Left cardiac atrium (tissue), 4 donors: ENCODE data around the gene STAT2. TPM values are rescaled to one million over a fixed set of nuclear protein-coding genes. Genes with fewer than 3 reads are reported as not detected.
A peak's percentile ranks its signal among the peaks of the same experiment; 100 is the strongest.

Experiments
- ATAC-seq, 2 donors: fragments of 200-7000 bp; cut with Tn5 transposase; one replicate each; pipeline ENCODE4 v1.9.1; 2020; ENCODE audit warnings: mild to moderate bottlenecking in 2 of 2, moderate library complexity in 2 of 2
- DNase-seq: peaks from one replicate; pipeline ENCODE4 v3.0.0-alpha.2; 2020
- intact Hi-C, 2 donors: fragments of 100-400 bp; cut with DNase I; formaldehyde crosslinking; loops; one replicate each; pipeline versions ENCODE4 v1.14.1 to v1.15.1; 2022 to 2023
- total RNA-seq, 2 donors: library from RNA; stranded (reverse); fragmentation: NEBNext Ultra II Directional; extraction: Animal tissue kit (Norgen Biotek cat#: 25700); gene quantifications; one replicate each; pipeline ENCODE4 v1.2.1, GENCODE V29; 2021
- donor health status: DM: no; HTN: yes; CAD: no.
- donor health status: DM: no; HTN: yes; CAD: no; lungs with severe emphysema.
- donor health status: DM: yes; HTN: yes; CAD: no.
- donor health status: Dilated cardiomyopathy.

The STAT2 gene
- total RNA-seq, 2 donors from 2014 or later: 52.2 to 68.1 TPM

DNA sequence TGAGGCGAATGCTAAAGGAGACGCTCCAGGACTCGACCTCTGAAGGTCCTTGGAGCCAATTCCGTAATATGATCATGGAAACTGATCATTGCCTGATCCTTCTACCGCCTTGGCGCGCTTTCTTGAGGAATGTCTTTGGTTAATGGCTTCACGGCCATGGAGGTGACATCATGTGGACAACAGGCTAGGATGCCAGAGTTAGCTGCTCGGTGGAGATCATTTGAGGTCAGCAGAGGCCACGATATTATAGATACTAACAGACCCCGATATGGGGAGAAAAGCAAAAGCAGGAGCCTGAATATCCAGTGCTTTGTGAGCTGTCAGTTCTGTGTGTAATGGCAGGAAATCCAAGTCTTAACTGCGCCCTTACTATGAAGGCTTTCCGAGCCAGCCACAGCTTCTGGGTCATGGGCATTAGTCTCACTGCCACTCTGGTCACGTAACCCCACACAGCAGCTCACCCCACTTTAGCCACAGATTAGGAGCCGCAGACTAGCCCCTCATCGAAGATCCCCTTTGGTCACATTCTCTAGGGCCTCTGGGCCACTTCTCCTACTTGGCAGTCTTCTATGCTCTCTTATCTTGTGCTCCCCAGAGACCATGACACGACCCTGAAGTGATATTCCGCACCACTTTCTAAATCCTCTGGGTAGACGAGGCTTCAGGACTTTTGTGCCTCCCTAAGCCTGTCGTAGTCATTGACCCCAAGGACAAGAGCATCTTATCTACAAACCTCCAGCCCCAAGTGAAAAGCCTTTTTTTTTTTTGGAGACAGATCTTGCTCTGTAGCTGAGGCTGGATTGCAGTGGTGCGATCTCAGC lies 59.1 kb downstream of the STAT2 start:
- intact Hi-C loops: no loop called here
- ATAC-seq (peak; percentile 9 to 13), DNase-seq (peak; percentile 27)

DNA sequence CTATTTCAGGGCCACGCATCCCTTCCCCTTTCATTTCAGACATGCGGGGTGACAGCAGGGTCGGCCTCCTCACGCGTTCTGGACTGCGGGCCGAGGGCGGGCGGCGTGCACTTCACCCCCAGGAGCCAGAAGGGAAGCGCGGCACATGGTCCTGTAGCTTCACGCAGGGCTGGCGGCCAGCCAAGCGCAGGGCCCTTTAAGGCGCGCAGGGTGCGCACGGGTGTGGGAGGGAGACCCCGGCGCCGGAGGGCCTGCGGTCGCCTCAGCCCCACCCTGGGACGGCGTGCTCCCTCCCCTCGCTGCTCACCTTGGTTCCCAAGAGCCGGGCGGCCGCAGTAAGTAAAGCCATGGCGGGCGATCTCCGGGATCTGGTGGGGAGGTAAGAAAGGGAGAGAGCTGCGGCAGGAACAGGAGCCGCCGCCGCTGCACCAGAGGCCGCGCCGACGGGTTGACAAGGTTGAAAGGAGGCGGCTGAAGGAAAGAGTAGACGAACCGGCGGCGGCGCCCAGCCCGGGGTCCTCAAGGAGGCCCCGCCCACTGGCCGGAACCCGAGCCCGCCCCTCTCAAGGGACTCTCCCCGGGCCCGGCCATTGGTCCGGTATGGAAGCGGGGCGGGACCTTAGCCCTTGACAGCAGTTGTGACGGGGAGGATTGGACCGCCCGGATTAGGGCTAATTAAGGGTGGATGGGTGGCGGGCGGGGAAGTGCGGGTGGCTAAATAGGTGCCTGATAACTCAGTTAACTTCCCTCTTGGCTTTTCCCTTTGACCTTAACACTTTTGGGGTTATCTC lies 59.9 kb downstream of the STAT2 start, which contains the start of gene CS:
TSS of gene CS (minus strand) at position 478 of the 791 bp plus-strand sequence. CDS start at position 349, 129 bp downstream.
- intact Hi-C loops: no loop called here
- ATAC-seq: peak; percentile 97 to 99
- peak; percentile 99 for DNase-seq

DNA sequence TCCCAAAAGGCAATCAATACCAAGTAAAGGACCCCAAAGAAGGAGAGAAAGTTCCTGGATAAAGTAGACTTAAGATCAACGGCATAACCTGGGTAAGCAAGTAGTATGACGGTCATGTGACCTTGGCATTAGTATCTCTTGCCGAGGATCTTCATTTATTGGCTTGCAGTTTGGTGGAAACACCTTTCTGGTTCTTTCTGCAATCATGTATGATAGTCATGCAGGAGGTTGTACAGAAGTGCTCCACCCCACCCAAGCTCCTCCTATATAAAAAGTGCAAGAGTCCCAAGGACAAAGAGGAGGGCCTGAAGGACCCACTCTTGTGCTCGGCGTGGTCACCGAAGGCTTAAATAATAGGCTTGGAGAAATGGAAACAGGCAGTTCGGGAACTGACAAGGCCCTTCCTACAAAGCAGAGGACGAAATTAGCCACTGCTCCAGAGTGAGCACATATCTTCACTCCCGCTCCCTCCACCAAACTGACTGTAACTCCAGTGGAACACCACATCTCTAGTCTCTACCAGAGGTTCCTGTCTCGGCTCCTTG lies 60.5 kb downstream of the STAT2 start:
- DNase-seq (no peak), ATAC-seq (peak; percentile 3 to 13)
- intact Hi-C loops: no loop called here

DNA sequence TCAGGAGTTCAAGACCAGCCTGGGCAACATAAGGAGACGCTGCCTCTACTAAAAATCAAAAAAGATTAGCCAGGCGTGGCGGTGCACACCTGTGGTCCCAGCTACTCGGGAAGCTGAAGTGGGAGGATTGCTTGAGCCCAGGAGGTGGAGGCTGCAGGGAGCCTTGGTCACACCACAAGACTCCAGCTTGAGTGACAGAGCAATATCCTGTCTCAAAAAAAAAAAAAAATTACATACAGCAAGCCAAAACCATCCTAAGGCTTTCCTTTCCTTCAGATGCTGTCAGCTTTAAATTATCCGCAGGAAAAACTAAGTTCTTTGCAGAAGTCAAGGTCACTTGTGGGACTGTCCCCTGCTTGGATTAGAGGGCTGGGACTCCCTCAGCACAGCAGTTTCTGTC lies 61.1 kb downstream of the STAT2 start:
- ATAC-seq (no peak), DNase-seq (no peak)
- intact Hi-C loops: no loop called here

DNA sequence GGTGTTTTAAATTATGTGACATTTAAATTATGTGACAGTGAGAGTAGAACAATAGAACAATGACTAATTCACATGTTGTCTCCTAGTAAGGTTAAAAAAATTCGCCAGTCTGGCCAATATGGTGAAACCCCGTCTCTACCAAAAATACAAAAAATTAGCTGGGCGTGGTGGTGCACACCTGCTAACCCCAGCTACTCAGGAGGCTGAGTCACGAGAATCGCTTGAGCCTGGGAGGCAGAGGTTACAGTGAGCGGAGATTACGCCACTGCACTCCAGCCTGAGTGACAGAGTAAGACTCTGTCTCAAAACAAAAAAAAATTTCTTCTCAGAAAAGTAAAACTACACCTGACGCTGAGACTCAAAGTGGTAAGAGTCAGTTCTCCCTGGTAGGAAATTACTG lies 62.5 kb downstream of the STAT2 start:
- ATAC-seq: no peak
- intact Hi-C loops: no loop called here
- DNase-seq: no peak

DNA sequence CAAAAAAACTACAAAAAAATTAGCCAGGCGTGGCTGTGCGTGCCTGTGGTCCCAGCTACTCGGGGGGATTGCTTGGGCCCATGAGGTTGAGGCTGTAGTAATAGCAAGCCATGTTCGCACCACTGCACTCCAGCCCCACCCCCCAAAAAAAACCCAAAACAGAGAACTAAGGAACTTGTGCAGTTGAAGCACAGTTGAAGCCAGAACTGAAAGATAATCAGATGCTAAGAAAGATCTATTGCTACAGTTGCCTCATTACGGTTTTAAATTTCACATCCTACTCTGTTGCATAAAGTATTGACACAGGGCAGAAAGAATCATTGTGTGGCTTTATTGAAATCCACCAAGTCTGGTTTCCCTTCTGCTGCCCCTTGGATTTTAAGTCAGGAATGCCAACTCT lies 63.6 kb downstream of the STAT2 start:
- ATAC-seq (no peak), DNase-seq (no peak)
- intact Hi-C loops: no loop called here

DNA sequence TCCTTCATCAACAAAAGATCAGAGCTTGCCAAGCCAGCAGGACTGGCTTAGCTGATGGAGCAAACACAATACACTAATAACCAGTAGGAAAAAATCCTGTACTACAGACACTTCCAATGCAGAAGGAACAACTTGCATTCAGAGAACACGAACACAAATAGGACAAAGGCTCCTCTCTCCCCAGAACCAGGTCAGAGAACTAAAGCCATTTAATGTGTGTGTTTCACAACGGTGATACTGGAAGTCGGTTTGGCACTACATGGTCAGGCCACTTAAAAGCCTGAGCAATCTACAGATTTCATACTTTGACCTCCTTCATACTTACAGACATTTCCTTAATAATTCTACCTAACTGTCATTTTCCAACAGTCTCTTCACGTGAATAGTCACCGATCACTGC lies 66.1 kb downstream of the STAT2 start:
- peak in 1 of 2 donors; percentile 24 for ATAC-seq
- intact Hi-C loops: no loop called here

More for the DNA sequence above, 66.1 kb downstream of the STAT2 start:
- no peak for DNase-seq

Other genes starting within 250 kb of the STAT2 start
- gene RPL41, start 243.5 kb downstream of the STAT2 start, total RNA-seq: 1,000 to 10,000 TPM; 2,192 to 2,337 TPM
- gene ZC3H10, start 241.8 kb downstream of the STAT2 start, total RNA-seq: 1 to 10 TPM; 6.6 to 7.6 TPM
- gene ESYT1, start 231.8 kb downstream of the STAT2 start, total RNA-seq: 10 to 100 TPM; 54.1 to 63.9 TPM
- 10 to 100 TPM; 40.5 to 42.5 TPM for gene MYL6B, start 207.5 kb downstream of the STAT2 start, total RNA-seq
- 1,000 to 10,000 TPM; 1,071 to 1,319 TPM for gene MYL6, start 201.7 kb downstream of the STAT2 start, total RNA-seq
- gene SMARCC2, start 170.6 kb downstream of the STAT2 start, total RNA-seq: 10 to 100 TPM; 65.2 to 68.5 TPM
- gene RNF41, start 138.2 kb downstream of the STAT2 start, total RNA-seq: 10 to 100 TPM; 42.8 to 49.4 TPM
- gene NABP2, start 135.8 kb downstream of the STAT2 start, total RNA-seq: 10 to 100 TPM; 19.4 to 21.7 TPM
- gene SLC39A5, start 130.1 kb downstream of the STAT2 start, total RNA-seq: not detected
- gene ANKRD52, start 101.7 kb downstream of the STAT2 start, total RNA-seq: 10 to 100 TPM; 20.3 to 24.1 TPM
- 10 to 100 TPM; 76.2 to 98.3 TPM for gene COQ10A, start 93.2 kb downstream of the STAT2 start, total RNA-seq
- 100 to 1,000 TPM; 526 to 581 TPM for gene CS, start 59.8 kb downstream of the STAT2 start, total RNA-seq
- gene CNPY2, start 44.1 kb downstream of the STAT2 start, total RNA-seq: 10 to 100 TPM; 54.1 to 60.7 TPM
- 10 to 100 TPM; 38.5 to 39.4 TPM for gene PAN2, start 26.1 kb downstream of the STAT2 start, total RNA-seq
- not detected for gene IL23A, start 21.2 kb downstream of the STAT2 start, total RNA-seq
- gene APOF, start 2.8 kb upstream of the STAT2 start, total RNA-seq: not detected
- gene TIMELESS, start 89.3 kb upstream of the STAT2 start, total RNA-seq: 1 to 10 TPM; 3.3 to 4.0 TPM
- under 1 TPM in 1 of 2 donors, not detected in 1; 0.50 TPM for gene MIP, start 94.5 kb upstream of the STAT2 start, total RNA-seq
- 1 to 10 TPM; 2.3 to 3.2 TPM for gene SPRYD4, start 108.5 kb upstream of the STAT2 start, total RNA-seq
- under 1 TPM; 0.35 to 0.42 TPM for gene GLS2, start 128.1 kb upstream of the STAT2 start, total RNA-seq
- 10 to 100 TPM; 32.6 to 40.7 TPM for gene RBMS2, start 161.7 kb upstream of the STAT2 start, total RNA-seq